GM19239 (cell line): ENCODE data around the gene KCNAB1.
"Not testable (repeated sequence)": the region's sequence is repeated elsewhere in the genome, so short reads cannot be mapped to it uniquely, and the experiment has no call there.

Experiments
- DNase-seq: peaks from one replicate; pipeline ENCODE4 v3.0.0; 2011; ENCODE audit warnings: low spot score; ENCODE audit not compliant: insufficient read length
- FAIRE-seq: peaks from 2 replicates; lab custom pipeline; 2011; peaks lifted over from hg19 to GRCh38; lab: Jason Lieb, UNC

KCNAB1 gene

DNA sequence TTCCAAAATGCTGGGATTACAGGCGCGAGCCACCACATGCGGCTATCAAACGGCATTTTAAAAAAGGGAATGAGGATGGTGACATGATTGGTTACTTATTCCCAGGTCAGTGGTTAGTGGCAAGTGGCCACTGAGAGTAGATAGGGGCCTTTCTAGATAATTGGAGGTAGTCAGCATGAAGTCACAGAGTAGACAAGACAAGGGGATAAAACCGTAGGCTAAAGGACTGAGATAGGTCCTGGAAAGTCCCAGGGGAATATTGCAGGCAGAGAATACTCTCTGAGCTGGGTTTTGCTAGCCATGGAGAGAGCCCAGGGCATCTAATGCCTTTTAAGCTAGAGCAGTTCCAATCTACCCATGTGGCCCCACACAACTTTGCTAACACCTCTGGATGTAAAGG is 52.2 kb downstream of the KCNAB1 start:
- no peak for DNase-seq
- FAIRE-seq, result no peak

DNA sequence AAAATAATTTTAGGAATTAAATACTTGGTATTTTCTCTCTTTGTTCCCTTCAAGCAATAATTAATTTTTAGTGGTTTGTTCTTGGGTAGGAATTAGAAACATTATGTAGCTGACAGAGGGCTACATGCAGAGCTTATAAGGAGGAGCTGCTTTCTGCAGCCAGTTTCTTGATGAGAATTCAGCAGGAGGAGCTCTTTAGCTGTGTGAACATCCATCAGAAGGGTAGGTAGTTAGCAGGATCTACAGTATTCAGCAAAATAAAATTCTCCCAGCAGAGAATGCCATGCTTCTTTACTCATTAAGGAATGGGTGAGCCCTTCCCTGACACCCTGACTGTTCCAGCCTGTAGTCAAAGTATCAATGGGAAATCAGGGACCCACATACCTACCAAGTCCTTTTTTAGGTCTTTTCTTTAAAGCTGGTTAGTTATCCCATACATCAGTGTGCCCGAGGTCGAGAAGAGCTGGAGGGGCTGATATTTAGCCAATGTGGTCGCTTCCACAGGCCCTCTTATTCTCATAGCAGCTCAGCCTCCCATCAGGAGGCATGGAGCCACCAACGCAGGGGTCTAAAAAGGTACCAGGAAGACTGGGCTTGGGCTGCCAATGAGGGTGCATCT is 54.0 kb downstream of the KCNAB1 start:
- FAIRE-seq (no peak), DNase-seq (no peak)

GRCh38 chr3:156175570-156175969 is 55.2 kb downstream of the KCNAB1 start:
- DNase-seq, result no peak
- no peak for FAIRE-seq

GRCh38 chr3:156176048-156176447 is 55.7 kb downstream of the KCNAB1 start:
- no peak for DNase-seq

DNA sequence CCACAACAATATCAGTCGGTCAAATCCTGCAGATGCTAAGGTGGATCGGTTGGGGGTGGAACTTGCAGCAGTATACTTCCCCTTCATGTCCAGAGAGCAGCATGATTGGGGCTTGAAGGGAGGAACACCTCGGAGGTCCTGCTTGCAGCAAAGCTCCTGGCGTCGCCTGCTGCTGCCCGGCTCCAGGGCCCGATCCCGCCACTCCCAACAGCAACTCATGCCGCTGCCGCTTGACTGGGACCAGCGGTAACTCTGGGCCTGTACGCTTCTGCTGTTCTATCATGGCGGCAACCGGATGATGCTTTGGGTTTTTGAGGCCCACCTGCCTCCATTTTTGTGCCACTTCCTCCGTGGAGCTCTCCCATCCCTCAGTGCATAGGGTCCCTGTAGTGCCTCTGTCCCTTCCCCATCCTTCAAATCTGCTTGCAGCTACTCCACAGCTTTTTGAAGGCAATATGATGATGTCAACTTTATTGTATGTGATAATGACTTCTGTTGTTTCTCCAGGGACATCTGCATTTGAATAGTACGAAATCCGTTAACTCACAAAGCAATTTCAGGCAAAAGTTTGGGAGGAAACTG is 56.3 kb downstream of the KCNAB1 start:
- DNase-seq (no peak), FAIRE-seq (no peak)

More at GRCh38 chr3:156176048-156176447, 55.7 kb downstream of the KCNAB1 start:
- no peak for FAIRE-seq

- FAIRE-seq (no peak), DNase-seq (no peak)
Observed at GRCh38 chr3:156180077-156180476, 59.7 kb downstream of the KCNAB1 start.

DNA sequence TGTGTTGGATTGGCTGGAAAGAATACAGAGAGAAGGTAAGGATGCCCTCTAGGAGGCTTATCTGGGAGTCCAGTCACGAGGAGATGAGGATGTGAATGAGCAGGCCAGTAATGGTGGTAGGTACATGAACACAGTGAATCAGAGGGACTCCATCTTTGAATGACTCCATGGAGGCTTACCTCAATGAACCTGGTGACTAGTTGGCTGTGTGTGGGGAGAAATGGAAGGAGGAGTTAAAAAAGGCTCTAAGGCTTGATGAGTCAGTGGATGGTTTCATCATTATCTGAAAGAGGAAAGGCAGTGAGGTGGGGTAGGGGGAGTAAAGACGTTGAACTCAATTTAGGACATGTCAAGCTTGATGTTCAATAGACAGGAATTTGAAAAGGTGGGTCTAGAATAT is 61.1 kb downstream of the KCNAB1 start:
- DNase-seq (no peak), FAIRE-seq (no peak)

- no peak for FAIRE-seq
- DNase-seq, result no peak
Observed at GRCh38 chr3:156183396-156183795, 63.0 kb downstream of the KCNAB1 start.

GRCh38 chr3:156184156-156184555 is 63.8 kb downstream of the KCNAB1 start:
- FAIRE-seq (no peak), DNase-seq (no peak)

DNA sequence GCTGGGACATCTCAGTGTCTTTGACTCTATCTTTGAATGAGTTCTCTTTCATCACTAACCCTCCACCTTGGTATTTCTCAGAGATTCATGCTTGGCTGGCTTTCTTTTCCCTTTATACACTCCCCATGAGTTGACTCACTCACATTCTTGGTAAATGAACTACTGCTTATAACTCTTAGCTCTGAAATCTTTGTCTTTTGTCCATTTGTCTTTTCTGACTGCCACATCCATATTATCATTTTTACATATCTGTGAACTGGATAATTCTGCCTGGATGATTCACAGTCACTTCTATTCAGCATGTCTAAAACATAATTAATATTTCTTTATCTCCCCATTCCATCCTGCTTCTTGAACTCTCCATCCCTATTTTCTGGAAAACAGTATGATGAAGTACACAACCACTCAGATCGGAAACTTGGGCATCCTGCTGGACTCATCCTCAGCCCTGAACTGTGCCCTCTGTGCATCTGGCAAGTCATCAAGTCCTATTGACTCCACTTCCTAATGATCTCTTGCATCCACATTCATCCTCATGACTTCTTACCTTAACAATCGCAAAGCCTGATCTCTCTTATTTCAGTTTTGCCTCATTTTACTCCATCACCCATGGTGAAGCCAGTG is 66.9 kb downstream of the KCNAB1 start:
- FAIRE-seq (no peak), DNase-seq (no peak)

DNA sequence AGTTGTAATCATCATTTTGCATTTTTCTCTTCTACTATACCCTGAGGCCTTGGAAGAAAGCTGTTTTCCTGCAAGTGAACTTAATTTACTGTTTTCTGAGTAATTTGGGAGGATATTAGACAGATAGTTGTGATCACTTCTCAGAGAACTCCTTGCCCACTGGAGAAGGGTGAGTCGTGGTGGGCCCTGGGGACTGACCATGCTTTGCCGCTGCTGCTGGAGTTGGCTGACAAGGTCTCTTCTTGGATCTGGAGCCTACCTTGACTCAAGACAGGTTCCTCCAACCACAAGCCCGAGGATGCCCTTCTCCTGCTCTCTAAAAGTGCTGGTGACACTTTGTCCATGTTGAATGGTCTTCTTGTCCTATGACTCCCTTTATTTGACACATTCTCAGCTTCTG is 68.4 kb downstream of the KCNAB1 start:
- FAIRE-seq, result no peak

GRCh38 chr3:156189927-156190326 is 69.5 kb downstream of the KCNAB1 start:
- FAIRE-seq, result no peak
- no peak for DNase-seq

More for the DNA sequence above, 68.4 kb downstream of the KCNAB1 start:
- no peak for DNase-seq

DNA sequence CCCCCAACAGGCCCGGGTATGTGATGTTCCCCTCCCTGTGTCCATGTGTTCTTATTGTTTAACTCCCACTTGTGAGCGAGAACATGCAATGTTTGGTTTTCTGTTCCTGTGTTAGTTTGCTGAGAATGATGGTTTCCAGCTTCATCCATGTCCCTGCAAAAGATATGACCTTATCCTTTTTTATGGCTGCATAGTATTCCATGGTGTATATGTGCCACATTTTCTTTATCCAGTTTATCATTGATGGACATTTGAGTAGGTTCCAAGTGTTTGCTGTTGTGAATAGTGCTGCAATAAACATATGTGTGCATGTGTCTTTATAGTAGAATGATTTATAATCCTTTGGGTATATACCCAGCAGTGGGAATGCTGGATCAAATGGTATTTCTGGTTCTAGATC is 74.6 kb downstream of the KCNAB1 start:
- FAIRE-seq, DNase-seq: not testable (repeated sequence)

GRCh38 chr3:156197152-156197551 is 76.8 kb downstream of the KCNAB1 start:
- FAIRE-seq, result not testable (repeated sequence)

DNA sequence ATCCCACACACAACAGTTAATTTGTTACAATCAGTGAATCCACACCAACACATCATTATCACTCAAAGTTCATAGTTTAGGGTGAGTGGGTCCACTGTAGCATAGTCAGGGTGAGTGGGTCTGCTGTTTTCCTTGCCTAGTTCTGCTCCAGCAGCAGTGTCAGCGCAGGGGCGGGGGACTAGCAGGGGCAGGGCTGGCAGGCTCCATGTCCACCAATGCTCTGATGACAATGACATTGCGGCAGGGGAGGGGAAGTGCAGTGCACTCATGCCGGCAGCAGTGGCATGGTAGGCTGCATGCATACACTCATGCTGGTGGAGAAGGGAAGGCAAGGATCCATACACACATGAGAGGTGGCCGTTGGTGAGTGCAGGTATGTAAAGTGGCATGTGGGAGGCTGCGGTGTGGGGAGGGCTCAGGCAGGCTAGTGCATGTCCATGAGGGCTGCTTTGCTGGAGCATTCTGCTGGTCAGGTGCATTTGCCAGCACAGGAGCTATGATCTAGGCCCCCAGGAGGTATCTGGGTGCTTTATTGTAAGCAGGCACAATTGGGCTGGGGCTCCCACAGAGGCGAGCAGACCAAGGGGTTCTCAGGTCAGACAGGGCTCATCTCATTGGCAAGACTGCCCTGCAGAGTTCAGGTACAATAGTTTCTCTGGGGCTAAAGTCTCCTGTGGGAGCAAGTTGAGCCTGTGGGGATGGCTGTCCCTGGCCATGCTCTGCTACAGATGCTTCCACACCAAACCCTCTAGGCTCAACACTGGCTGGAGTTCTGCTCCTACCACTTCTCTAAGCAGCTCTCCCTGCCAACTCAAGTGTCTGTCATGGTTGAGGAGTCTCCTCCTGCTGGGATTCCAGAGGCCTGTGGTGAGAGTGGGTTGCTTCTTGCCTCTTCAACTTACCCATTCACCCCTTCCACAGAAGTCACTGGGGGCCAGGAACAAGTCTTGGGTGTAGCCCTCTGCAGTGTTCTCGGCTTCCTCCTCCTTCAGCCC is 81.3 kb downstream of the KCNAB1 start:
- no peak for DNase-seq
- FAIRE-seq, result no peak

More at GRCh38 chr3:156197152-156197551, 76.8 kb downstream of the KCNAB1 start:
- not testable (repeated sequence) for DNase-seq

DNA sequence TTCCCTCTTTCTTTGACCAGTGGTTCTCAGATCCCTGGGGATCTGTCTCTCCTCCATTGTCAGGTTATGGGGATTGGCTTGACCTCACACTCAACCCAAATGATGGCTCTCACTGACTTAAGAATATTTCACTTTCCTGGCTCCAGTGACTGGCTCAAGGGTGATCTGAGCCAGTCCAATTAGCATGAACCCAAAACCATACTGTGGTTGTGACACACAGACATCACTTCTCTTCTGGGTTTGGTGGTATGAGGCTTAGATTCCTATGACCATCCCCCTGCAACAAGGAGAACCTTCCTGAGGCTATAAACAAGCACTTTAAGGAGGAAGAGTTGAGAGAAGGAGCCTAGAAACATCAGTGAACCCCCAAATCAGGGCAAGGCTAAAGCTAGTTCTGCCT is 85.8 kb downstream of the KCNAB1 start:
- DNase-seq (no peak), FAIRE-seq (no peak)

DNA sequence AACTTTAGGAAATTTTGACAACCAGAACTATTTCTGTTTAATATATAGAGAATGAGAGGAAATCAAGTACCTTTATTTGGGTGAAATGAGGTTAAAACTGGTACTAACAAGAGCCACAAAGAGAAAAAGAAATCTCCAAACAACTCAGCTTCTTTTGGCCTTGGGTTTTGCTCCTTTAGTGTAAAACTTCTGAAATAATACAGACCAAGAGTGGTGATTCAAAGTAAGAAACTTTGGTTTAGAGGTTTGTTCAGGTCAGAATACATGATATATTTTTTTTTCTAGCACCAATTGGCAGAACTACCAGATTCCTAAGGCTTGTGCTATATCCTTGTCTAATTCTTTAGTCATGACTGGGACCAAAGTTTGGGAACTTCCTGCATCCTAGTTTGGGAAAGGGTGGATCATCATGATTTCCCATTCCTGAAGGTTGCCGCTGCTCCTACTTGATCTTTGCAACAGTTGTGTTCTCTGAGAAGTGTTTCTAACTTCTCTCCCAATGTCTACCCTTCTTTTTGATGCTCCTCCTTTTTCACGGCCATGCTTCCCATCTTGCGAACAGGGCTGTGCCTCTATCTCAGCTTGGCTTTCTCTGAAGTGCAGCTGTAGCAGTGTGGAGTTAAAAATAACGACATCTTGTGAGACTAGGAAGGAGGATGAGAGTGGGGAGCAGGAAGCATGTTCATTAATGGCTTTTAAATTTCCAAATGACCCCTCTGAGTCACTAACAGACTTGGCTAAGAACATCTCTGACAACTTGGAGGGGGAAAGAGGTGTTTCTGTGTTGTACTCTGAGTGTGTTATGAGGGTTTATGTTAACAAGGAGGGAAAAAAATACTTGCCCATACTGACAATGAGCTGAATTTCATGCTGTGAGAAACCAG is 87.7 kb downstream of the KCNAB1 start:
- FAIRE-seq, result no peak
- no peak for DNase-seq

DNA sequence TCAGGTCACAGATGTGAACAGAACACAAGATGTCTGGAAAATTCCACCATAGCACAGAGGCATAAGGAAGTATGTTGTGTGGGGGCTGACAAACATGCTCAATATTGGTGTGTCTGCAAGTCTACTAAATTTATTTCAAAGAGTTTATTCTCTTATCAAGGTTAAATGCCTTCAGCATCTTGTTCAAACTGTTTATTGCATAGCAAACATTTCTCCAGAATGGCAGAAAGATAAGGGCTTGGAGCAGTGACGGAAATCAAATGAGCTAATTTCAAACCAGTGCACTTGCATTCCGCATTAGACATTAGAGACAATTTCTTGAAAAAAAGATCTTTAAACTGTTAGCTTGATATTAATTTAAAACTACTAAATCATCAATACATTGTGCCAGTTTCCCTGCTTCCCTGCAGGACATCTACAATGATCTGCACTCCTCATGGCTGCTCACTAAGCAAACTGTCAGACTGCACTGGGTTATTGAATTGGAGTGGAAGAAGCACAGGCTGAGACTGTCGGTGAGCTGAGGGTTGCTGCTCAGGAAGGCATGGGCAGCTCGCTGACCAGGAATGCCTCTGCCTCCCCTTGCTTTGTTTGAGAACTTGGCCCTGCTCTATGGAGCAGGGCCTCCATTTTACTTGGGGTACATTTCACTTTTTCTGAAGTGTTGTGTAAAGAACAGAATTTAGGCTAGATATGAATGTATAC is 89.4 kb downstream of the KCNAB1 start:
- no peak for FAIRE-seq

GRCh38 chr3:156211583-156211982 is 91.2 kb downstream of the KCNAB1 start:
- FAIRE-seq (no peak), DNase-seq (no peak)

More for the DNA sequence above, 89.4 kb downstream of the KCNAB1 start:
- DNase-seq, result no peak
